Panc1 (cell line): ENCODE measurements around the gene SULF2.

Experiments
- POLR2AphosphoS5 ChIP-seq: IDR thresholded peaks from 2 replicates; pipeline ENCODE4 v1.6.1; 2012; ENCODE audit warnings: mild to moderate bottlenecking, low read depth, low read length, moderate library complexity
- SIN3A ChIP-seq: IDR thresholded peaks from 2 replicates; pipeline ENCODE4 v1.6.1; 2012; ENCODE audit warnings: low read depth, mild to moderate bottlenecking, low read length, moderate library complexity, borderline replicate concordance; ENCODE audit not compliant: insufficient read depth
- TF ChIP-seq, protein P1 (sequence below): fragments of 450-650 bp; IDR thresholded peaks from 2 replicates; pipeline ENCODE4 v1.5.1; 2017; ENCODE audit warnings: mild to moderate bottlenecking

DNA sequence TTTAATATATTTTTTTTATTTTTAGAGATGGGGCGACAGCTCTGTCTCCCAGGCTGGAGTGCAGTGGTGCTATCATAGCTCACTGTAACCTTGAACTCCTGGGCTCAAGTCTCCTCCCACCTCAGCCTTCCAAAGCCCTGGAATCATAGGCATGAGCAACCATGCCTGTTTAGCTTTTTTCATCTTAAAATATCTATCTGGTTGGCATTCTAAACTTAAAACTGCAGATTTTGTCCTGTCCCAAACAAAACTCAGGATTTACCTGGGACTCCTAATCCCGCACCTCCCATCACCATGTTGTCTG is 124.7 kb downstream of the SULF2 start:
- TF ChIP-seq POLR2AphosphoS5 (no peak), SIN3A (no peak)
- TF ChIP-seq, protein P1, sequence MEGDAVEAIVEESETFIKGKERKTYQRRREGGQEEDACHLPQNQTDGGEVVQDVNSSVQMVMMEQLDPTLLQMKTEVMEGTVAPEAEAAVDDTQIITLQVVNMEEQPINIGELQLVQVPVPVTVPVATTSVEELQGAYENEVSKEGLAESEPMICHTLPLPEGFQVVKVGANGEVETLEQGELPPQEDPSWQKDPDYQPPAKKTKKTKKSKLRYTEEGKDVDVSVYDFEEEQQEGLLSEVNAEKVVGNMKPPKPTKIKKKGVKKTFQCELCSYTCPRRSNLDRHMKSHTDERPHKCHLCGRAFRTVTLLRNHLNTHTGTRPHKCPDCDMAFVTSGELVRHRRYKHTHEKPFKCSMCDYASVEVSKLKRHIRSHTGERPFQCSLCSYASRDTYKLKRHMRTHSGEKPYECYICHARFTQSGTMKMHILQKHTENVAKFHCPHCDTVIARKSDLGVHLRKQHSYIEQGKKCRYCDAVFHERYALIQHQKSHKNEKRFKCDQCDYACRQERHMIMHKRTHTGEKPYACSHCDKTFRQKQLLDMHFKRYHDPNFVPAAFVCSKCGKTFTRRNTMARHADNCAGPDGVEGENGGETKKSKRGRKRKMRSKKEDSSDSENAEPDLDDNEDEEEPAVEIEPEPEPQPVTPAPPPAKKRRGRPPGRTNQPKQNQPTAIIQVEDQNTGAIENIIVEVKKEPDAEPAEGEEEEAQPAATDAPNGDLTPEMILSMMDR, result no peak
